NCI-H226 (cell line): ENCODE measurements around the gene ARID4B.
"Not testable (repeated sequence)": the region's sequence is repeated elsewhere in the genome, so short reads cannot be mapped to it uniquely, and the experiment has no call there.

Experiments used
- DNase-seq: peaks from one replicate; pipeline ENCODE4 v3.0.0-alpha.2; 2015

Gene ARID4B

DNA sequence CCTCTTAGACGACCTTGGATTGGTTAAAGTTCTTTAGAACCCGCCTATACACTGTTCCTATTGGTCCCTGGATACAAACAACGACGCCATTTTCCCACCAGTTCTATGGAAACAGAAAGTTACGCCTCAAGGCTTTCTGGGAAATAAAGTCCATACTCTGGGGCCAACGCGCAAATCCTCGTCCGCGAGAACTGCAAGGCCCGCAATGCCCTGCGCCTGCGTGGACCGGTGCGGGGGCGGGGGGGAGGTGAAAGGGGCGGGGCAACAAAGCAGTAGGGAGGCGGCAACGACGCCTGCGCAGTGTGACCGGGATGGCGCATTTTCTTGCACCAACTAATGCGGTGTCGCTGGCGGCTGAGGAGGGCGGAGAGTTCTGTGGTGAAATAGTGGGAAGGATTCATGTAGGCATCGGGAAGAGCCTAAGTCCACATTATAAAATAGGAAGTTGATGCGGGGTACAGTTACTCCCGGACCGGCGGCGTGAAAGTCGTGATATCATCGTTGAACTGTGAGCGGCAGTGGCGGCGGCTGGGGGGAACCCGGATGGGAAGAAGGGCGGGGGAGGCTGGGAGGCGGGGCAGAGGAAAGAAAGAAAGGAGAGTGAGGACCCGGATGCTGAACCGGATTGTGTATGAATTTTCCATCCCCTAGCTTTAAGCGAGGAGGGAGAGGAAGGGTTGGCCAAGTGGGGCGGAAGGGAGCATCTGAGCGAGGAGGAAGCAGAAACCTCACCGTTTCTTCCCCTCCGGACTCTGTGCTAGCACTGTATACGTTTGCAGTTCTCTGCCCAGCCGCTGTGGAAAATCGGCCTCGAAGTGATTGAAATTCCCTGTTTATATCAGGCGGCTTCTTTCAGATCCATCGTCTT is 526 bp upstream of the ARID4B start, which contains the start of gene GGPS1:
GGPS1 (plus strand) TSS at position 300 of the 868 bp plus-strand sequence. CDS start 6,695 bp downstream, outside the sequence.
- peak; percentile 92 for DNase-seq

DNA sequence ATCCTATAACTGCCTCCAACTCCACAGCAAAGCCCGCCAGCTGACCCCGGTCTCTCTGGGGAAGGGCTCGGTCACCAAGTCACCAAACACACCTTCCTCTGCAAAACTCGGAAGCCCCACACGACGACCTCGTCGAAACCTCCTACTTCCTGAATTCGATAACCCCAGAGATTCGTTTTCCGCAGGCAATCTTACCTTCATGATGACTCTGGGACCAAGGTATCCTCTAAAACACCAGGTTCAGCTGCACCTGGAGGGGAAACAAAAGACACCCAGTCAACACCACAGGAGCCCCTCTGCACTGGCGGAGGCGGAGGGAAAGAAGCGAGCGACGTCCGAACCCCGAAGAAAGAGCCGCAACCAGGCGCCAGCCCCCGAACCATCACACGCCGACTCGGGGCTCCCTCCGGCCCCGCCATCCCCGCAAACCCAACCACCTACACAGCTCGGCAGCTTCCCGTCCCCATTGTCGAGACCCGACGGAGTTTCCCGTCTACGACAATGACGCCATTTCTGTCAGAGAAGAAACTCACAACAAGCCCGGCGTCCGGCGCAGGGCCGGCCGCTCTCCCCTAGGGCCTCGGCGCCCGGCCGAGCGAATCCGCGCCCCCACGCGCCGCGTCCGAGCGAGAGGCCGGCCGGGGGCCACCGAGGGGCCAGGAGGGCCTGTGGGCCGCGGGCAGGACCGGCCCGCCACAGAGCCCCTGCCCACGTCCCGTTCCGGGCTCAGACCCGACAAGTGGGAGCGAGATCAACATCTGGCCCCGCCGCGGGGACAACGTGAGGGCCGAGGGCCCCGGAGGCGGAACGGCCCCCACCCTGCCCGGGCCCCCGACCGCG is 1.0 kb downstream of the ARID4B start:
- no peak for DNase-seq

DNA sequence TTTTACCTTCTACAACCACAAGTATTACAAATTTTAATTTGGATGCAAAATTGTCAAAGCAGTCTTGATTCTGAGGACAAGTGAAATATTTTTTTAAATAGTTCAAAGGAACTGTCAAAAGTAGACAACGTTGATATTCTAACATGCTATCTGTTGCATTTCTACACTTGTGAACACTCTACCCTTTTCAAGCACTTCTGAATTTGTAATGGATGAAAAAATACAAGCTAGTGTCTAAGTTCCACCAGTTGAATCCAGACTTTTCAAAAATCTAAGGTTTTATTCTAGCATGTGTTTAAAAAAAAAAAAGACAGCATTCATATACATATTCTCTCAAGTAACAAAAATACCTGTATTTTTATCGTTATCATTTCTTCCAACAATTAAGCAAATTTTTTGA is 2.1 kb downstream of the ARID4B start:
- DNase-seq = no peak

DNA sequence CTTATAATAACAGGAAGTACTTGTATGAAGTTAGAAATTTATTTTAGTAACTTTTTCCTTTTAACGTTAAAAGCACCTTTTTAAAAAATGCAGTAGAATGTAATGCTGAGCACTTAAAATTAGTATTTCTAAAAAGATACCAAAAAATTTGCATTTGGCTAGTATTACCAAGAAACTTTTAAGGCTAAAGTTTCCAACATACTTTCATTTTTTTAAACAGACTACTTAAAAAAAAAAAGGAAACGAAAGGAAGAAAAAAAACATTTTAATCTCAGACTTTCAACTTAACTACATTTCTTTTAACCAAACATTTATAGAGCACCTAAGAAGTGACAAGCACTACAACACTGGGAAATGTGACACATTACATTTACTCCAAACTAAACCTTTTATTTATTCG is 2.8 kb downstream of the ARID4B start:
- no peak for DNase-seq

DNA sequence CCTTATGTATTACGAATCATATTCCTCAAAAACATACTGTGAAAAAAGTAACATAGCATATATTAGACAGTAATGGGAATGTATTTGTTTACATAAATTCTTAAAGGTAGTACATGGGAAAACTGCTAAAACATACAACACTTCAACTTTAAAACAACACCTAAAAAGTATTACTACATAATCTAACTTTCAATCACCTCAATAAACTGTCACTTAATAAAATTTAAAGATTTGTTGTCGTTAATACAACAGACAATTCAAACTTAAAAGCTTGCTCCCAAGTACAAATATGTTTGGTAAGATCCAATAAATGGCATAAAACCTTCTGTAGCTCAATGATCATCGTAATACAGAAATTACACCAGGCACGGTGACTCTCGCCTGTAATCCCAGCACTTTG is 3.7 kb downstream of the ARID4B start:
- DNase-seq = no peak

DNA sequence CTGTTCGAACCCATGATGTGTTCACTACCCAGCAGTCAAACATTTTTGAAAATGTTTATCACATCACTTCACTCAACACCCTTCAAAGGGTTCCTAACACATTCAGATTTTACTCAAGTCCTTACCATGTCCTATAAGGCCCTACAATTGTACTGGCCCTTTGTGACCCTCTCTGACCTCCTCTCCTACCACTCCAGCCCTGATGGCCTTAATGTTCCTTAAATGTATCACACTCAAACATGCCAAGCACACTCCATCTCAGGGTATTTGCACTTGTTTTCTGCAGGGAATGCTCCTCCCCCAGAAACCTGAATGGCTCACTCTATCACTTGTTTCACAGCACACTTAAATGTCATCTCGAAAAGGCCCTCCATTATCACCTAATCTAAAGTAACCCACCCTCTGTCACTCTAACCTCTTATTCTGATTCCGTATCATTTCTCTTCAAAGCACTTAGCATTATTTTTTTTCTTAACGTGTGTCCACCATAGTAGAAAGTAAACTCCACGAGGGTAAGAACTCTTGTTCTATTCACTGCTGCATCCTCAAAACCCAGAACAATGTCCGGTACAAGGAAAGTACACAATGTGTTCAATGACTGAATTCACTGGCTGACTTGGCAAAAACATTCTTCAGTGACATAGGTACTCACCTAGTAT is 7.3 kb downstream of the ARID4B start:
- no peak for DNase-seq

DNA sequence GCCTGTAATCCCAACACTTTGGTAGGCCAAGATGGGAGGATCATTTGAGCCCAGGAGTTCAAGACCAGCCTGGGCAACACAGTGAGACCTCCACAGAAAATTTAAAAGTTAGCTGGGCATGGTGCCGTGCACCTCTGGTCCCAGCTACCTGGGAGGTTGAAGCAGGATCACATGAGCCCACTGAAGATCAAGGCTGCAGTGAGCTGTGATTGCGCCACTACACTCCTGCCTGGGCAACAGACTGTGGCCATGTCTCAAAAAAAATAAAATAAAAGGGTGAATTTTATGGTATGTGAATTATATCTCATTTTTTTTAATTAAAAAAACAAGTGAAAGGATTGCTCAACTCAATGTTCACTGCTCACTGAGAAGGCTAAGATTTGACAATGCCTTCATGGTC is 8.7 kb downstream of the ARID4B start:
- no peak for DNase-seq

DNA sequence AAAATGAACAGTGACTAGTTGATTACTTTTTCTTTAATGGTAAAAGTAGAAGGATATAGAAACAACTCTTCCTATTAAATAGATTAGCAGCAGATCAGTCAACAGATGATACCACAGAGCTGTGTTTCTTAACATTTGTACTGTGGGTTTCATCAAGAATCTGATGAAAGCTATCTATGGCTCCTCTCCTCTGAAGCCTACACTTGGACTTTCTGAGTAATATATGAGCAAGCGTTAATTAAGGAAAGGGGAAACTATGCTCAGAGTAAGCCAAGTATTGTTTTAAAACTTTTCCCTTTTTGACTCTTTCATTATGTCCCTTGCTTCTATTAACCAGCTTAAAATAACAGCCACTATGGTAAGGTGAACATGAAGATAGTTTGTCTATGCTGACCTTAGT is 10.8 kb downstream of the ARID4B start:
- no peak for DNase-seq

DNA sequence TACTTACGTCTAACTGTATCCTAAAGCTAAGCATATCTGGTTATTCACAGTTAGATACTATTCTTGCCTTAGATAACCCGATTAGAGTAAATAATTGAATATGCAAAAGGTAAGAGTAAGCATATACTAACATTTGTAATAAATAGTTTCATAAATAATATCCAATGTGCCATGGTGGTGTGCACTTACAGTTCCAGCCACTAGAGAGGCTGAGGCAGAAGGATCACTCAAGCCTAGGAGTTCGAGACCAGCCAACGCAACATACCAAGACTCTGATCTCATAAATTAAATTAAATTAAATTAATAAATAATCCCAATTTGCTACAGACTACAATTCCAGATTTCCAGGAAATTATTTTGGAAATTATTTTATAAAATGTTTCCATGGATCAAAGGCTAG is 12.2 kb downstream of the ARID4B start:
- DNase-seq = no peak

DNA sequence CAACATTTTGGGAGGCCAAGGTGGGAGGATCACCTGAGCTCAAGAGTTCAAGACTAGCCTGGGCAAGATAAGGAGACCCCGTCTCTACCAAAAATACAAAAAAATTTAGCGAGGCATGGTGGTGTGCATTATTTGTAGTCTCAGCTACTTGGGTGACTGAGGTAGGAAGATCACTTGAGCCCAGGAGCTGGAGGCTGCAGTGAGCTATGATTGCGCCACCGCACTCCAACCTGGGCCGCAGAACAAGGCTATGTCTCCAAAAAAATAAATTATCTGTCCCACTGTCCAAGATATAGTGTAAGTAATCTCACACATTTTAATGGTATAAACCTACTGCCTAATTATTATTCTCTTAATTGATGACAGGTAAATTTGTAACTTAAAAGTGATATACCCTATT is 12.8 kb downstream of the ARID4B start:
- DNase-seq = no peak

DNA sequence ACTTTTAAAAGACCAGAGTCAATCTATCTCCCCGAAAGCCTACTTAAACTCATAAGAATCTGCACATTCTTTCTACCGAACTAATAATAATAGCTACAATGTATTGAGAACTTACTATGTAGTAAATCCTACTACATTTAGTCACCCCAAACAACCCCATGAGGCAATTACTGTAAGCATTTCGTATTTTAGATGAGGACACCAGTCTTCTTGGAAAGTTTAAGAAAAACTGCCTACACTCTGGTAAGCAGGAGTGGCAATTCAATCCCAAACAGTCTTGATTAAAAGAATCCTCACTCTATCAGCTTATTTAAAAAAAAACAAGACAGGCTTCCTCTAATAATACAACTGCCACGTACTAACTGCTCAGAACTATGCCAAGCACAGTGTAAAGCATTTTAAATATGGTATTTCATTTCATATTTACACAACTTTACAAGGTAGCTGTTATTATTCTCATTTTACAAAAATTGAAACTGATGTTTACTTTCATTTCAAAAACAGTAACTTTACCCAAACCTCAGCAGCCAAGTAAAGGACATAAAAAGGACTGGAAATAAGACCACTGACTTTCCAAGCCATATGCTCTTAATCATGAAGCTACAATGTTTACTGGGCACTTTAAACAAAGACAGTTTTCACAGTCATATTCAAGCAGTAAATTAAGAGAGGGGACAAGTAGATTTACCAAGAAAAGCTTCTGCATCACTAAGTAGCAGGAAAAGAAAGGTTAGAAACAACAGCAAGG is 13.9 kb downstream of the ARID4B start:
- no peak for DNase-seq

DNA sequence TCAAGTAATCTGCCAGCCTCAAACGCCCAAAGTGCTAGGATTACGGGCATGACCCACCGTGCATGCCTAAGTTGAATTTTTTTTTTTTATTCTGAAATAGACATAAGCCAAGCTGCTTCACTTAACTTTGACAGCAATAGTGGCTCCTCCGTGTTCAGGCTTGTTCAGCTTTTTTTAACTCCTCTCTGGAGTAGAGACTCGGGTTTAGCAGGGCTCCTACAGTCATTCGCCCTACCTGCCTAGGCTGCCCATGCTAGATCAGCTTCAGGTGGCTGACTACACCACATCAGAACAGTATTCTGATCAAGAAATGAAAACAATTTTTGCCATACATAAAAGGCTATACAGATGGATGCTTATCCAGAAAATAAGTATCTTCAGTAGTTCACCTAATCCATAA is 14.7 kb downstream of the ARID4B start:
- DNase-seq = no peak

DNA sequence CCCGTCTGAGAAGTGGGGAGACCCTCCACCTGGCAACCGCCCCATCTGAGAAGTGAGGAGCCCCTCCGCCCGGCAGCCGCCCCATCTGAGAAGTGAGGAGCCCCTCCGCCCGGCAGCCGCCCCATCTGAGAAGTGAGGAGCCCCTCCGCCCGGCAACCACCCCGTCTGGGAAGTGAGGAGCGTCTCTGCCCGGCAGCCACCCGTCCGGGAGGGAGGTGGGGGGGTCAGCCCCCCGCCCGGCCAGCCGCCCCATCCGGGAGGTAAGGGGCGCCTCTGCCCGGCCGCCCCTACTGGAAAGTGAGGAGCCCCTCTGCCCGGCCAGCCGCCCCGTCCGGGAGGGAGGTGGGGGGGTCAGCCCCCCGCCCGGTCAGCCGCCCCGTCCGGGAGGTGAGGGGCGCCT is 18.8 kb downstream of the ARID4B start:
- DNase-seq = not testable (repeated sequence)

DNA sequence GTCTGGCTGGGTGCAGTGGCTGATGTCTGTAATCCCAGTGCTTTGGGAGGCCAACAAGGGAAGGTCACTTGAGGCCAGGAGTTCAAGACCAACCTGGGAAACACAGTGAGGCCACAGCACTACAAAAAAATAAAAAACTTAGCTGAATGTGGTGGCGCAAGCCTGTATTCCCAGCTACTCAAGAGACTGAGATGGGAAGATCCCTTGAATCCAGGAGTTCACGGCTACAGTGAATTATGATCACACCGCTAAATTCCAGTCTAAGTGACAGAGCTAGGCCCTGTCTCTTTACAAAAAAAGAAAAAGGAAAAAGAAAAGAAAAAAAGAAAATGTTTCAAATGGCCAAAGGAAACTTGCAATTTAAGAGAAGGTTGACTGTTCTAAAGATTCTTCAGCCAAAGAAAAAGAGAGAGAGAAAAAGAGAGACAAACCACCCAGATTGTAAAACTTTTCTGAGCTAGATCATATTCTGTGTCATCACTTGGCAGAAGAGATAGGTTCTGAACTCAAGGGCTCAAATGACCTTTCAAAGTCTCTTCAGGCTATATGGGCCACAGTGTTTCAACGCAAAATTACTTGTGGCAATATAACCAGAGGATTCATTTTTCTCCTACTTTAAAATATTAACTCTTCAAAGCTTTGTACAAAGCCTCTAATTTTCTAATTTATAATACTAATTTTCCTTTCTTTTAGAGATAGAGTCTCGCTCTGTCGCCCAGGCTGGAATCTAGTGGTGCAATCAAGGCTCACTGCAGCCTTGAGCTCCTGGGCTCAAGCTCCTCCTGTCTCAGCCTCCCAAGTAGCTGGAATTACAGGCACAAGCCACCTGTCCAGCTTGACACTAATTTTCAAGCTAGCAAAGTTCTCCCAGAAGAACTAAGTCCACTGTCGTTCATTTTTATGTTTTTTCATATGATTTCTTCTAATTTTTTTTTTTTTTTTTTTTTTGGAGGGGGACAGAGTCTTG is 20.5 kb downstream of the ARID4B start:
- no peak for DNase-seq

DNA sequence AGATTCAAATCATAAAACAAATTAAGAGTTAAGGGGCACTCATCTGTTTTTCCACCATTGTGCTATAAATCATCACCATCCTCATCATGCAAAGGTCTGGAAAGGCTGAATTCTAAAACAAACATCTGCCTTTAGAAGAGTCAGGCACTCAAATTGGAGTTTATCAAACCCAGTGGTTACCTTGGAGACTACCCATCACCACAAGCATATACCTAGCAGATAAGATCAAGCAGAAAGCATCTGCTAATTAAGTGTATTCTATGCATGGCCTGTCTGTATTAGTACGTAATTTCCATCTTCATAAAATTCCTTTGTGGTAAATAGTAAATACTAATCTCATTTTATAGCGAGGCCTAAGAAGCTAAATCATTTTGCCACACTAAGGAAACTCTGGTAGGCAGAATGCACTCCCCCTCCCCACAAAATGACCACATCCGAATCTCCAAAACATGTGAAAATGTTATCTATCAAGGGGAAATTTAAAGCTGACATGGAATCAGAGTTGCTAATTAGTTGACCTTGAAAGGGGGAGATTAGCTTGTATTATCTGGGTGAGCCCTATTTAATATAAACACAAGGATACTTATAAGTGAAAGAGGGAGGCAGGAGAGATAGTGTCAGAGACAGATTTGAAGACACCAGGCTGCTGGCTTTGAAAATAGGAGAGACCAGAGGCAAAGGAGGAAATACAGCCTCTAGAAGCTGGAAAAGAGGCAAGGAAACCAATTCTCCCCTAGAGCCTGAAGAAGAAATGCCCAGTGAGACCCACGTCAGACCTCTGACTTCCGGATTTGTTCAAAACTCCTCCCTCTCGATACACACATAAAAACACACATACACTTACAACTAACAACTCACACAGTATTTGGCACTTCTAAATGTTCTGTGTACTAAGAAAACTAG is 23.2 kb downstream of the ARID4B start:
- no peak for DNase-seq

DNA sequence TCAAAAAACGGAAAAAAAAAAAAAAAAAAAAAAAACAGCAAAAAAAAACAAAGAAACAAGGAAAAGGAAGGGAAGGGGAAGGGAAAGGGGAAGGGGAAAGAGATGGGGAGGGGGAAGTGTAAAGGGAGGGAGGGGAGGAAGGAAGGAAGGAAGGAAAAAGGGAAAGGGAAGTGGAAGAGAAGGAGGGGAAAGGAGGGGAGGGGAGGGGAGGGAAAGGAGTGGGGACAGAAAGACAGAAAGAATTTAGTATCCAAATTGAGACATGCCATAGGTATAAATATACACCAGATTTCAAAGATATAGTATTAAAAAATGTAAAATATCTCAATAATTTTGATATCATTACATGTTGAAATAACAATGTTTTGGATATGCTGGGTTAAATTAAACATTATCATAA is 25.8 kb downstream of the ARID4B start:
- DNase-seq = no peak

DNA sequence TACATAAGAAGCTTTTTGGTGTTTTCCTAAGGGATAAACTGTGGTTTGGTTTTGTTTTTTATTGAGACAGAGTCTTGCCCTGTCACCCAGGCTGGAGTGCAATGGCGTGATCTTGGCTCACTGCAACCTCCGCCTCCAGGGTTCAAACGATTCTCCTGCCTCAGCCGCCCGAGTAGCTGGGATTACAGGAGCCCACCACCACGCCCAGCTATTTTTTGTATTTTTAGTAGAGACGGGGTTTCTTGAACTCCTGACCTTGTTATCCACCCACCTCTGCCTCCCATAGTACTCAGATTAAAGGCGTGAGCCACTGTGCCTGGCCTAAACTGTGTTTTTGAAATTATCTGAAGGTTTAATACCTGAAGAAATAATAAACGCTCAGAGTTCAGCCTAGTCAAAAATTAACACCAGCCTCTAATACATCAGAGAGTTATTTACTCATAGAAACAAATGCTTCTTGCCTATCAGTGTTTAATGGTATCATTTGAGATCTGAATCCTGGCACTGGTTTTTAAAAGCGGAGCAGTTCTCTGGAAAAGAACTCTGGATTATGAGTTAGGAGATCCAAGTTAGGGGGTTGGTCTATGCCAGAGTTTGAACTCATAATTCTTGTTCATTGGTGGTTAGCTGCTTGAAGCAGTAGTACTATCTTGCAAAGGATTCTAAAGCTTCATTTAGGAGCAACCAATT is 28.7 kb downstream of the ARID4B start:
- DNase-seq = no peak

DNA sequence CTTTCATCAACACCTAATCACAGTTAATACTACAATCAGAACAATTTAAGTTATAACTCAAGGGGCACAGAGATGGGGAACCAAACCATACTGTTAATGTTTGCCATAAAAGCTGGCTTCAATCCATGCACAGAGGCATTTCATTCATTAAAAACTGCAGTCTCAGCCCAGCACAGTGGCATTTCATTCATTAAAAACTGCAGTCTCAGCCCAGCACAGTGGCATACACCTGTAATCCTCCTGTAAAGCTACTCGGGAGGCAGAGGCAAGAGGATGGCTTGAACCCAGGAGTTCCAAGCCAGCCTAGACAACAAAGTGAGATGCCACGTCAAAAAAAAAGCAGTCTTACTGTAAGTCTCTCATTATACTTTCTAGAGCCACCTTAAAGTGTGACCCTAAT is 29.2 kb downstream of the ARID4B start:
- no peak for DNase-seq

DNA sequence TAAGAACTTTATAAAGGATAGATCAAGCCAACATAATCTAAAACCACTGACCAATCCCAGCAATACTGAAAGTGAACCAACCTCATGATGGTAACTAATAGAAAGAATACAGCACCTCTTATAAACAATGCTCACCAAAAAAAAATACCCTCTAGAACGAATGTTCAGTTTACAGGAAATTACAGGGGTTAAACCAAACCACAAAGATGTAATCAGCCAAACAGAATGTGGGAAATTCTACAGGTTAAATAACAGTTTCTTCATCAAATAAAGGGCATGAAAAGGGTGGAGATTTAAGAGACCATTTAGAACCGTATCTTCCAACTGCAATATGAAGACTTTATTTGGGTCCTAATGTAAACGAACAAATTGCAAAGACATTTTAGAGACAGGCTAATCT is 30.4 kb downstream of the ARID4B start:
- DNase-seq = no peak

DNA sequence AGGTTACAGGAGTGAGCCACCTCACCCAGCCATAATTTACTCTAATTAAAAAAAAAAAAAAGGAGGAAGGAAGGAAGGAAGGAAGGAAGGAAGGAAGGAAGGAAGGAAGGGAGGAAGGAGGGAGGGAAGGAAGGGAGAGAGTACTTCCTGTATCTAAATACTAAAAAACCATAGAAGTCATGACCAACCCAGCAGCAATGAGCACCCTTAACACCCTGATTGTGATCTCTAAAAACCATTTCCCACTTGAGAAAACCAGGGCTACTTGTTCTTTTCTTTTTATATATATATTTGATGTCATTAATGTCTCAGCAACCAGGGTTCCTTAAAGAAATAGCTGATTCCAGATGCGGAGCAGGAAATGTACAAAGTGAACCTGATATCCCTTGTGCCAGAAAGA is 31.2 kb downstream of the ARID4B start:
- no peak for DNase-seq
